Tibial nerve (tissue), 4 donors: ENCODE results near the gene RAPGEF3. TPM values are rescaled to one million over a fixed set of nuclear protein-coding genes. Genes with fewer than 3 reads are reported as not detected.
A peak's percentile ranks its signal among the peaks of the same experiment; 100 is the strongest.

Experiments used
- DNase-seq, 2 donors: peaks; one replicate each; pipeline ENCODE4 v3.0.0-alpha.2; 2019; ENCODE audit warnings: low spot score in 2 of 2
- H3K27ac ChIP-seq, 4 donors: fragments of 200-600 bp; sonication (generic) in 3 of 4; one replicate each; pipeline ENCODE4 v1.5.1; 2017 to 2019; ENCODE audit warnings: mild to moderate bottlenecking in 1 of 4
- H3K27me3 ChIP-seq, 2 donors: fragments of 200-600 bp; sonication (generic) in 1 of 2; one replicate each; pipeline versions ENCODE4 v1.5.1 to v1.6.0; 2017 to 2019
- H3K36me3 ChIP-seq, 3 donors: fragments of 200-600 bp; sonication (generic); one replicate each; pipeline ENCODE4 v1.5.1; 2018 to 2019
- H3K4me1 ChIP-seq, 4 donors: fragments of 200-600 bp; sonication (generic) in 3 of 4; one replicate each; pipeline ENCODE4 v1.5.1; 2017 to 2019
- H3K4me3 ChIP-seq, 4 donors: fragments of 200-600 bp; sonication (generic) in 3 of 4; one replicate each; pipeline ENCODE4 v1.5.1; 2017 to 2019; ENCODE audit warnings: mild to moderate bottlenecking in 1 of 4, moderate library complexity in 1 of 4
- H3K9me3 ChIP-seq, 4 donors: fragments of 200-600 bp; sonication (generic) in 3 of 4; one replicate each; pipeline ENCODE4 v1.5.1; 2017 to 2019
- CTCF ChIP-seq, 5 experiments: fragments of 200-600 bp in 3 of 5; fragments of 450-650 bp in 2 of 5; sonication (generic) in 3 of 5; IDR thresholded peaks; one replicate each; pipeline ENCODE4 v1.5.1; 2016 to 2019; ENCODE audit warnings: antibody characterized with exemption in 5 of 5, mild to moderate bottlenecking in 3 of 5, moderate library complexity in 2 of 5
- EP300 ChIP-seq, 2 donors: sonication (generic); formaldehyde crosslinking; IDR thresholded peaks; one replicate each; pipeline ENCODE4 v1.6.1; 2017; ENCODE audit warnings: antibody characterized with exemption in 2 of 2, mild to moderate bottlenecking in 1 of 2
- POLR2A ChIP-seq, 2 donors: fragments of 450-650 bp; IDR thresholded peaks; one replicate each; pipeline ENCODE4 v1.6.1; 2017; ENCODE audit warnings: antibody characterized with exemption in 2 of 2, mild to moderate bottlenecking in 2 of 2, moderate library complexity in 2 of 2
- WGBS, 2 donors: methylation state at CpG; one replicate each; pipeline ENCODE4 v1.1.5; 2018; 5-methylcytosine and 5-hydroxymethylcytosine counted together
- total RNA-seq, 4 donors: library from RNA; depleted of rRNA; stranded (reverse); fragments of >200 nt; gene quantifications; one replicate each; pipeline ENCODE4 v1.1.0, GENCODE V29; 2016

The RAPGEF3 gene
- total RNA-seq, 4 donors from 2014 or later: 47.3 to 109 (median 83.6) TPM

GRCh38 chr12:47746073-47746472, 12.6 kb downstream of the RAPGEF3 start:
- WGBS, 2 donors: 74 to 79% methylated on average over 5 of the region's 5 CpGs
- Histone ChIP-seq H3K9me3 (no peaks in the 10 kb centered on the region), H3K4me1 (peaks cover 0 to 10% (median 9%) of the 10 kb centered on the region in 4 donors), H3K36me3 (peaks cover 0 to 5% (median 0%) of the 10 kb centered on the region in 3 donors), H3K4me3 (no peak overlapping the region), H3K27me3 (no peaks in the 10 kb centered on the region), H3K27ac (peak overlapping the region in 1 of 4 donors; percentile 12)
- TF ChIP-seq POLR2A (IDR thresholded peaks at IDR 0.05): no peak
- TF ChIP-seq EP300 (IDR thresholded peaks at IDR 0.05): no peak
- TF ChIP-seq CTCF (IDR thresholded peaks at IDR 0.05): no peak
- no peak for DNase-seq

DNA sequence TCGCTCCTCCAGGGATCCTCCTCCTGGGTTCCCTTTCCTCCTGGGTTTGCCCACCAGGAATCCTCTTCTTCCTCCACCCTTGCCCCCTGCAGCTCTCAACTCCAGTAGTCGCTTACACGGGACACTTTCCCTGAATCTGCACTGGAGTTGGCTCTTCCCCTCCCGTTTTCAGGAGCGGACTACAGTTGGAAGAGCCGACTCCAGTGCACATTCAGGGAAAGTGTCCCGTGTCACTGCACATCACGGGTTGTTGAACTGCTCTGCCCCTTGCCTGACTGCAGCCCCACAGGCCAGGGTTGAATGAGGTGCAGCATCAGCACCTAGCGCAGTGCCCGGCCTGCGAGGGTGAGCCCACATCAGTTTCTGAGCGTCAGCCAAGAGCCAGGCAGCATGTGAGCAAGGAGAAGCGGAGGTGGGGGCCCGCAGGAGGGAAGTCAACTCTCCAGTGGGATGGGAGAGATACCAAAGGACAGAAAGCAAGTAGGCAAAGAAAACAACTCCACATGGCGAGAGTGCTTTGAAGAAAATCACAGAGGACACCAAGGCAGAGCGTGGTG, 13.1 kb downstream of the RAPGEF3 start:
- Histone ChIP-seq H3K27me3 (no peaks in the 10 kb centered on the region), H3K27ac (peak overlapping the region in 1 of 4 donors; percentile 12), H3K4me3 (no peak overlapping the region), H3K36me3 (peaks cover 0 to 5% (median 0%) of the 10 kb centered on the region in 3 donors), H3K9me3 (no peaks in the 10 kb centered on the region), H3K4me1 (peaks cover 0 to 15% (median 14%) of the 10 kb centered on the region in 4 donors)
- no peak for DNase-seq
- 61 to 62% methylated on average over 16 of the region's 16 CpGs for WGBS, 2 donors
- TF ChIP-seq EP300 (IDR thresholded peaks at IDR 0.05): peak in 1 of 2 donors; percentile 14
- TF ChIP-seq POLR2A (IDR thresholded peaks at IDR 0.05): no peak

GRCh38 chr12:47744778-47745436, 13.8 kb downstream of the RAPGEF3 start:
- DNase-seq: no peak
- no peaks in the 10 kb centered on the region for H3K27me3 ChIP-seq
- no peaks in the 10 kb centered on the region for H3K9me3 ChIP-seq
- no peak for TF ChIP-seq CTCF (IDR thresholded peaks at IDR 0.05)
- no peak for TF ChIP-seq EP300 (IDR thresholded peaks at IDR 0.05)
- no peak for TF ChIP-seq POLR2A (IDR thresholded peaks at IDR 0.05)
- no peak overlapping the region for H3K4me3 ChIP-seq
- H3K4me1 ChIP-seq: peaks cover 0 to 22% (median 17%) of the 10 kb centered on the region in 4 donors
- peaks cover 0 to 5% (median 0%) of the 10 kb centered on the region in 3 donors for H3K36me3 ChIP-seq
- peak overlapping the region in 1 of 4 donors; percentile 12 for H3K27ac ChIP-seq
- WGBS, 2 donors: 69 to 72% methylated on average over 8 of the region's 8 CpGs

DNA sequence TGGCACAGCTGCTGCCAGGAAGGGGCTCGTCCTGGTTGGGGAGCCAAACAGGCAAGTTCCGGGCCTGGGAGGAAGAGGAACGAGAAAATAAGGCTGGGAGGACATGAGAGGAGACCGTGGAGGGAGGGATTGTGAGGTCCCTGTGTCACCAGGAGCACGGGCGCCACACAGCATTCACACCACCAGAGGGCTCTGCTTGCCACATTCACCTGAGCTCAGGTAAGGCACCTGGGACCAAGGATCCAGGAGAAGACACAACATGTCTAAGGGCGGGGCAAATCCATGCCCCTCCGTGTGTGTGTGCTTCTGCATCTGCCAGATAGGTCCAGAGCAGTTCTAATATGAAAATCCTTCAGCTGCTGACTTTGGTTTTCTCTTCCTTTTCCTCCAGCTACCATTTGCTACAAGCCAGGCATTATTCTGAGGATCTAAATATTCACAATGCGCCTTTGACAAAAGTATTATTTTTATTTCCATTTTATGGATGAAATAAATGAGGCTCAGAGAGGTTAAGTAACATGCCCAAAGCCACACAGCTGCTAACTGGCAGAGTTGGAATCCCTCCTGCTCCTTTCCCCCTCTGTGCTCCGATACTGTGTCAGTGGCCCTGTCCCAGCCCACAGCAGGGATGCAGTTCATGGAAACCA, 14.6 kb downstream of the RAPGEF3 start:
- H3K4me3 ChIP-seq: no peak overlapping the region
- H3K4me1 ChIP-seq: peaks cover 0 to 28% (median 19%) of the 10 kb centered on the region in 4 donors
- peaks cover 0 to 5% (median 0%) of the 10 kb centered on the region in 3 donors for H3K36me3 ChIP-seq
- DNase-seq: no peak
- H3K9me3 ChIP-seq: no peaks in the 10 kb centered on the region
- TF ChIP-seq EP300 (IDR thresholded peaks at IDR 0.05): no peak
- TF ChIP-seq POLR2A (IDR thresholded peaks at IDR 0.05): no peak
- TF ChIP-seq CTCF (IDR thresholded peaks at IDR 0.05): peak in 3 of 5 experiments; percentile 4 to 38 (median 35)
- no peaks in the 10 kb centered on the region for H3K27me3 ChIP-seq
- WGBS, 2 donors: 54 to 65% methylated on average over 10 of the region's 10 CpGs
- no peak overlapping the region for H3K27ac ChIP-seq

- Histone ChIP-seq H3K36me3 (no peaks in the 10 kb centered on the region), H3K4me1 (peaks cover 0 to 36% (median 19%) of the 10 kb centered on the region in 4 donors)
- DNase-seq: no peak
Measured at GRCh38 chr12:47743311-47743860, 15.3 kb downstream of the RAPGEF3 start.

More at GRCh38 chr12:47743311-47743860, 15.3 kb downstream of the RAPGEF3 start:
- TF ChIP-seq EP300 (IDR thresholded peaks at IDR 0.05) (no peak), CTCF (IDR thresholded peaks at IDR 0.05) (no peak), POLR2A (IDR thresholded peaks at IDR 0.05) (no peak)
- H3K9me3 ChIP-seq: no peaks in the 10 kb centered on the region
- H3K4me3 ChIP-seq: no peak overlapping the region
- no peak overlapping the region for H3K27ac ChIP-seq
- WGBS, 2 donors: 70 to 76% methylated on average over 8 to 9 of the region's 9 CpGs
- no peaks in the 10 kb centered on the region for H3K27me3 ChIP-seq
